Measurements from ENCODE around the gene WDFY4.

Gene WDFY4

GRCh38 chr10:48796713-48797245 is 112.1 kb downstream of the WDFY4 start:
- no peak overlapping the region for H3K27ac ChIP-seq
- no peaks in the 10 kb centered on the region; a peak in 1 of 22 replicates for H4K20me1 ChIP-seq
- peaks cover 0 to 64% (median 16%) of the 10 kb centered on the region in 11 experiments; a peak in 19 of 22 replicates for H3K36me3 ChIP-seq
- no peak overlapping the region for H3K4me3 ChIP-seq
- H3K4me1 ChIP-seq = peaks cover 19 to 43% (median 23%) of the 10 kb centered on the region in 10 experiments
- H3K27me3 ChIP-seq = no peaks in the 10 kb centered on the region
- peaks cover 0 to 23% (median 17%) of the 10 kb centered on the region in 11 experiments; a peak in 17 of 22 replicates for H3K9me3 ChIP-seq (replicated peaks in 1 of 11)
- no peak for TF ChIP-seq Cebpa-rat (IDR thresholded peaks at IDR 0.05)
- H3K9ac ChIP-seq = no peak overlapping the region
- H3K4me2 ChIP-seq = no peak overlapping the region

- Histone ChIP-seq H3K36me3 (peaks cover 0 to 64% (median 17%) of the 10 kb centered on the region in 11 experiments; a peak in 17 of 22 replicates), H3K4me1 (peaks cover 29 to 53% (median 33%) of the 10 kb centered on the region in 10 experiments), H4K20me1 (no peaks in the 10 kb centered on the region), H3K9me3 (replicated peaks in 1 of 11) (peaks cover 0 to 25% (median 17%) of the 10 kb centered on the region in 11 experiments; a peak in 17 of 22 replicates), H3K9ac (no peak overlapping the region), H3K27ac (peak overlapping the region in 2 of 11 experiments; percentile 42 to 90; a peak in 4 of 22 replicates), H3K27me3 (no peaks in the 10 kb centered on the region), H3K4me2 (peak overlapping the region in 2 of 11 experiments; percentile 17 to 70; a peak in 3 of 22 replicates), H3K4me3 (no peak overlapping the region)
- TF ChIP-seq Cebpa-rat (IDR thresholded peaks at IDR 0.05) = no peak
Observed at GRCh38 chr10:48797830-48798229, 113.2 kb downstream of the WDFY4 start.

- Histone ChIP-seq H3K27me3 (no peaks in the 10 kb centered on the region), H3K4me3 (no peak overlapping the region), H3K9me3 (replicated peaks in 1 of 11) (peaks cover 0 to 25% (median 17%) of the 10 kb centered on the region in 11 experiments; a peak in 17 of 22 replicates), H3K27ac (peak overlapping the region in 3 of 11 experiments; percentile 86 to 93 (median 90); a peak in 7 of 22 replicates), H3K4me1 (peaks cover 38 to 61% (median 42%) of the 10 kb centered on the region in 10 experiments), H3K36me3 (peaks cover 0 to 64% (median 23%) of the 10 kb centered on the region in 11 experiments; a peak in 17 of 22 replicates), H3K9ac (peak overlapping the region in 1 of 11 experiments; percentile 20; a peak in 2 of 22 replicates), H3K4me2 (peak overlapping the region in 3 of 11 experiments; percentile 70 to 84 (median 83); a peak in 6 of 22 replicates), H4K20me1 (no peaks in the 10 kb centered on the region)
- TF ChIP-seq Cebpa-rat (IDR thresholded peaks at IDR 0.05) = no peak
Observed at GRCh38 chr10:48798481-48799254, 114.0 kb downstream of the WDFY4 start.

- Histone ChIP-seq H3K4me3 (peak overlapping the region in 2 of 10 experiments; percentile 8 to 58; a peak in 2 of 20 replicates), H3K27ac (peak overlapping the region; percentile 58 to 93 (median 79)), H3K9ac (peak overlapping the region in 7 of 11 experiments; percentile 22 to 74 (median 52); a peak in 10 of 22 replicates), H3K4me1 (peaks cover 46 to 69% (median 50%) of the 10 kb centered on the region in 10 experiments), H4K20me1 (no peaks in the 10 kb centered on the region), H3K27me3 (no peaks in the 10 kb centered on the region), H3K36me3 (peaks cover 0 to 64% (median 23%) of the 10 kb centered on the region in 11 experiments; a peak in 17 of 22 replicates), H3K9me3 (replicated peaks in 1 of 11) (peaks cover 0 to 25% (median 17%) of the 10 kb centered on the region in 11 experiments; a peak in 17 of 22 replicates), H3K4me2 (peak overlapping the region in 10 of 11 experiments; percentile 52 to 84 (median 72); a peak in 20 of 22 replicates)
- no peak for TF ChIP-seq Cebpa-rat (IDR thresholded peaks at IDR 0.05)
Observed at GRCh38 chr10:48799341-48800006, 114.8 kb downstream of the WDFY4 start.

GRCh38 chr10:48800007-48800675 is 115.5 kb downstream of the WDFY4 start:
- no peak for TF ChIP-seq Cebpa-rat (IDR thresholded peaks at IDR 0.05)
- peaks cover 0 to 63% (median 25%) of the 10 kb centered on the region in 11 experiments; a peak in 18 of 22 replicates for H3K36me3 ChIP-seq
- H3K9ac ChIP-seq = peak overlapping the region in 7 of 11 experiments; percentile 22 to 74 (median 52); a peak in 13 of 22 replicates
- peaks cover 0 to 25% (median 17%) of the 10 kb centered on the region in 11 experiments; a peak in 17 of 22 replicates for H3K9me3 ChIP-seq (replicated peaks in 1 of 11)
- H3K4me3 ChIP-seq = peak overlapping the region in 7 of 10 experiments; percentile 18 to 58 (median 37); a peak in 9 of 20 replicates
- peaks cover 52 to 76% (median 56%) of the 10 kb centered on the region in 10 experiments for H3K4me1 ChIP-seq
- H4K20me1 ChIP-seq = no peaks in the 10 kb centered on the region
- H3K27me3 ChIP-seq = no peaks in the 10 kb centered on the region
- H3K4me2 ChIP-seq = peak overlapping the region; percentile 42 to 84 (median 70)
- H3K27ac ChIP-seq = peak overlapping the region; percentile 58 to 93 (median 79)

GRCh38 chr10:48801001-48801421 is 116.3 kb downstream of the WDFY4 start:
- Histone ChIP-seq H3K4me2 (peak overlapping the region; percentile 42 to 84 (median 70)), H3K27ac (peak overlapping the region; percentile 58 to 93 (median 79); a peak in 20 of 22 replicates), H3K9ac (peak overlapping the region in 5 of 11 experiments; percentile 44 to 74 (median 66); a peak in 8 of 22 replicates), H3K4me1 (peaks cover 61 to 84% (median 64%) of the 10 kb centered on the region in 10 experiments), H4K20me1 (no peaks in the 10 kb centered on the region), H3K9me3 (replicated peaks in 1 of 11) (peaks cover 0 to 25% (median 17%) of the 10 kb centered on the region in 11 experiments; a peak in 17 of 22 replicates), H3K4me3 (peak overlapping the region in 8 of 10 experiments; percentile 18 to 58 (median 35); a peak in 13 of 20 replicates), H3K36me3 (peaks cover 0 to 64% (median 29%) of the 10 kb centered on the region in 11 experiments; a peak in 18 of 22 replicates), H3K27me3 (no peaks in the 10 kb centered on the region)
- no peak for TF ChIP-seq Cebpa-rat (IDR thresholded peaks at IDR 0.05)

GRCh38 chr10:48802611-48803071 is 118.0 kb downstream of the WDFY4 start:
- H3K4me2 ChIP-seq = peak overlapping the region; percentile 44 to 87 (median 73)
- no peak overlapping the region for H3K9ac ChIP-seq
- H3K36me3 ChIP-seq = peaks cover 0 to 66% (median 24%) of the 10 kb centered on the region in 11 experiments; a peak in 14 of 22 replicates
- H3K9me3 ChIP-seq (replicated peaks in 1 of 11) = peaks cover 0 to 25% (median 17%) of the 10 kb centered on the region in 11 experiments; a peak in 17 of 22 replicates
- no peaks in the 10 kb centered on the region for H3K27me3 ChIP-seq
- TF ChIP-seq Cebpa-rat (IDR thresholded peaks at IDR 0.05) = no peak
- no peak overlapping the region for H3K4me3 ChIP-seq
- peaks cover 68 to 82% (median 71%) of the 10 kb centered on the region in 10 experiments for H3K4me1 ChIP-seq
- no peak overlapping the region for H3K27ac ChIP-seq
- H4K20me1 ChIP-seq = no peaks in the 10 kb centered on the region
